C4-2B (cell line): ENCODE data around the gene ZNF20.

Experiments used
- CTCF ChIP-seq: fragments of 450-650 bp; conservative IDR thresholded peaks from 2 replicates; pipeline ENCODE4 v1.5.1; 2017; ENCODE audit warnings: mild to moderate bottlenecking
- ZFX ChIP-seq: fragments of 450-650 bp; IDR thresholded peaks from 2 replicates; pipeline ENCODE4 v1.6.1; 2017

- peak; percentile 44 for TF ChIP-seq CTCF
- TF ChIP-seq ZFX, result no peak
These were observed 1.2 kb upstream of the ZNF20 start for GRCh38 chr19:12141405-12141736.
